CD14-positive monocyte (primary cell): ENCODE data around the gene TTC7B. TPM values are rescaled to one million over a fixed set of nuclear protein-coding genes. Genes with fewer than 3 reads are reported as not detected.

Experiments used
- DNase-seq, 3 donors: peaks; one replicate each; pipeline ENCODE4 v3.0.0-alpha.2; 2011 to 2022
- H2AFZ ChIP-seq: 2 replicates; pipeline ENCODE4 v1.6.0; 2012; ENCODE audit warnings: mild to moderate bottlenecking, low read depth, low read length, inconsistent platforms; ENCODE audit not compliant: insufficient read depth, poor library complexity, severe bottlenecking
- H3K27ac ChIP-seq, 2 donors: 1 replicate in 1 of 2; 2 replicates in 1 of 2; pipeline ENCODE4 v1.5.1; 2012 to 2013; ENCODE audit warnings: low read length in 2 of 2, control low read depth in 1 of 2, inconsistent platforms in 1 of 2, low read depth in 1 of 2, mild to moderate bottlenecking in 1 of 2
- H3K27me3 ChIP-seq, 2 donors: one replicate each; pipeline versions ENCODE4 v1.6.0 to v1.6.1; 2011 to 2013; ENCODE audit warnings: low read length in 2 of 2; ENCODE audit not compliant: control insufficient read depth in 2 of 2, insufficient read depth in 2 of 2
- H3K36me3 ChIP-seq, 2 donors: replicated peaks in 1 of 2; 1 replicate in 1 of 2; 2 replicates in 1 of 2; pipeline versions ENCODE4 v1.5.1 to v1.6.1; 2012 to 2013; ENCODE audit warnings: low read length in 2 of 2, control low read depth in 1 of 2, inconsistent platforms in 1 of 2, mild to moderate bottlenecking in 1 of 2; ENCODE audit not compliant: insufficient read depth in 2 of 2, control insufficient read depth in 1 of 2
- H3K4me1 ChIP-seq, 2 donors: 1 replicate in 1 of 2; 2 replicates in 1 of 2; pipeline versions ENCODE4 v1.5.1 to v1.6.1; 2012 to 2013; ENCODE audit warnings: low read length in 2 of 2, control low read depth in 1 of 2, inconsistent platforms in 1 of 2, mild to moderate bottlenecking in 1 of 2, moderate library complexity in 1 of 2; ENCODE audit not compliant: insufficient read depth in 2 of 2, control insufficient read depth in 1 of 2
- H3K4me2 ChIP-seq: replicated peaks from 2 replicates; pipeline ENCODE3; 2012; ENCODE audit warnings: low read length, moderate library complexity, mild to moderate bottlenecking; ENCODE audit not compliant: poor library complexity, severe bottlenecking; ENCODE audit errors: extremely low read depth
- H3K4me3 ChIP-seq, 3 experiments: fragments of 200-600 bp in 1 of 3; sonication (generic) in 1 of 3; replicated peaks in 1 of 3; 1 replicate in 2 of 3; 2 replicates in 1 of 3; pipeline ENCODE4 v1.5.1; 2011 to 2013; ENCODE audit warnings: low read length in 3 of 3, mild to moderate bottlenecking in 3 of 3, control low read depth in 2 of 3, low read depth in 2 of 3, inconsistent platforms in 1 of 3, moderate library complexity in 1 of 3
- H3K79me2 ChIP-seq: 2 replicates; pipeline ENCODE4 v1.6.0; 2012; ENCODE audit warnings: mild to moderate bottlenecking, control low read depth, inconsistent platforms, low read length, moderate library complexity; ENCODE audit not compliant: insufficient read depth
- H3K9ac ChIP-seq: 2 replicates; pipeline ENCODE4 v1.6.0; 2017; ENCODE audit warnings: low read length, mild to moderate bottlenecking; ENCODE audit not compliant: insufficient read depth, poor library complexity, severe bottlenecking
- H3K9me3 ChIP-seq, 2 donors: replicated peaks in 1 of 2; 1 replicate in 1 of 2; 2 replicates in 1 of 2; pipeline versions ENCODE4 v1.5.1 to v1.6.1; 2012 to 2013; ENCODE audit warnings: low read length in 2 of 2, control low read depth in 1 of 2; ENCODE audit not compliant: control insufficient read depth in 1 of 2, insufficient read depth in 1 of 2
- H4K20me1 ChIP-seq: 2 replicates; pipeline ENCODE4 v1.6.0; 2012; ENCODE audit warnings: mild to moderate bottlenecking, low read length, control low read depth, moderate library complexity; ENCODE audit not compliant: insufficient read depth
- H3K27ac Mint-ChIP-seq, 7 donors: one replicate each; pipeline ENCODE4 v1.8.0; 2020; ENCODE audit warnings: mild to moderate bottlenecking in 7 of 7, mixed read lengths in 7 of 7, moderate library complexity in 6 of 7, inconsistent platforms in 2 of 7
- H3K27me3 Mint-ChIP-seq, 3 donors: one replicate each; pipeline ENCODE4 v1.8.0; 2021 to 2022; ENCODE audit warnings: low read depth in 3 of 3, mild to moderate bottlenecking in 3 of 3, mixed read lengths in 3 of 3, moderate library complexity in 3 of 3, inconsistent platforms in 1 of 3
- H3K36me3 Mint-ChIP-seq, 2 donors: one replicate each; pipeline ENCODE4 v1.8.0; 2020; ENCODE audit warnings: mixed read lengths in 2 of 2, inconsistent platforms in 1 of 2, mild to moderate bottlenecking in 1 of 2
- H3K4me1 Mint-ChIP-seq: one replicate; pipeline ENCODE4 v1.8.0; 2020; ENCODE audit warnings: mild to moderate bottlenecking, mixed read lengths
- H3K4me3 Mint-ChIP-seq, 2 donors: one replicate each; pipeline ENCODE4 v1.8.0; 2020; ENCODE audit warnings: mild to moderate bottlenecking in 2 of 2, mixed read lengths in 2 of 2, moderate library complexity in 1 of 2
- H3K9me3 Mint-ChIP-seq, 7 donors: one replicate each; pipeline ENCODE4 v1.8.0; 2020 to 2022; ENCODE audit warnings: mixed read lengths in 7 of 7, mild to moderate bottlenecking in 6 of 7, moderate library complexity in 6 of 7, inconsistent platforms in 2 of 7
- CTCF ChIP-seq: fragments of 200-600 bp; IDR thresholded peaks from one replicate; pipeline ENCODE4 v1.8.0; 2022; ENCODE audit warnings: antibody characterized with exemption, mild to moderate bottlenecking
- whole genome bisulfite sequencing: methylation state at CpG from one replicate; pipeline ENCODE4 v1.1.5; 2013; ENCODE audit warnings: missing lambda C conversion rate; ENCODE audit not compliant: insufficient coverage; 5-methylcytosine and 5-hydroxymethylcytosine counted together
- intact Hi-C, 2 donors: fragments of 100-400 bp; cut with micrococcal nuclease; formaldehyde crosslinking; loops; one replicate each; pipeline versions ENCODE4 v1.15.0 to v1.15.1; 2023
- polyA plus RNA-seq, 3 donors: library from polyadenylated mRNA; depleted of rRNA in 1 of 3; unstranded in 2 of 3; stranded (reverse) in 1 of 3; fragments of 300-500 nt in 2 of 3; fragments of >200 nt in 1 of 3; fragmentation: Illumina TruSeq in 2 of 3; gene quantifications; 1 replicate in 2 of 3; 2 replicates in 1 of 3; pipeline ENCODE4 v1.2.3, GENCODE V29; 2012 to 2021

The TTC7B gene
- polyA plus RNA-seq, 3 donors = 0.87 to 2.6 (median 1.2) TPM

- H3K36me3 Mint-ChIP-seq = no peaks in the 10 kb centered on the region
- no peaks in the 10 kb centered on the region for H3K27me3 ChIP-seq
- peaks cover 0 to 9% (median 2%) of the 10 kb centered on the region in 7 donors for H3K9me3 Mint-ChIP-seq
- no peak overlapping the region for H3K9ac ChIP-seq
- H3K4me3 ChIP-seq = no peak overlapping the region
- H3K4me1 ChIP-seq = no peaks in the 10 kb centered on the region
- no peaks in the 10 kb centered on the region for H3K4me1 Mint-ChIP-seq
- H3K4me2 ChIP-seq = no peak overlapping the region
- H4K20me1 ChIP-seq = no peaks in the 10 kb centered on the region
- H3K27ac ChIP-seq = no peak overlapping the region
- DNase-seq = no peak
- H3K36me3 ChIP-seq = no peaks in the 10 kb centered on the region
- no peak overlapping the region for H3K4me3 Mint-ChIP-seq
- no peak overlapping the region for H3K27ac Mint-ChIP-seq
- H3K9me3 ChIP-seq = peaks cover 0 to 4% of the 10 kb centered on the region in 2 donors
- H3K79me2 ChIP-seq = no peaks in the 10 kb centered on the region
- no peak overlapping the region for H2AFZ ChIP-seq
- intact Hi-C loops = no loop called here
- TF ChIP-seq CTCF = no peak
- 93% methylated on average over 5 of the region's 11 CpGs for WGBS
- no peaks in the 10 kb centered on the region for H3K27me3 Mint-ChIP-seq
Observed at GRCh38 chr14:90551733-90552464, 264.3 kb downstream of the TTC7B start.

GRCh38 chr14:90551070-90551704 lies 265.0 kb downstream of the TTC7B start:
- TF ChIP-seq CTCF = no peak
- Mint-ChIP-seq H3K27ac (no peak overlapping the region), H3K4me1 (no peaks in the 10 kb centered on the region), H3K9me3 (peaks cover 0 to 9% (median 2%) of the 10 kb centered on the region in 7 donors), H3K36me3 (no peaks in the 10 kb centered on the region), H3K4me3 (no peak overlapping the region), H3K27me3 (no peaks in the 10 kb centered on the region)
- no peak overlapping the region for H3K27ac ChIP-seq
- no peaks in the 10 kb centered on the region for H3K27me3 ChIP-seq
- 100% methylated on average over 2 of the region's 6 CpGs for WGBS
- no peak overlapping the region for H3K9ac ChIP-seq
- H3K4me3 ChIP-seq = no peak overlapping the region
- H3K79me2 ChIP-seq = no peaks in the 10 kb centered on the region
- no peaks in the 10 kb centered on the region for H3K4me1 ChIP-seq
- H3K4me2 ChIP-seq = no peak overlapping the region
- no peak for DNase-seq
- H3K9me3 ChIP-seq = peaks cover 0 to 4% of the 10 kb centered on the region in 2 donors
- H4K20me1 ChIP-seq = no peaks in the 10 kb centered on the region
- intact Hi-C loops = no loop called here
- H3K36me3 ChIP-seq = no peaks in the 10 kb centered on the region
- no peak overlapping the region for H2AFZ ChIP-seq
